Caco-2 (cell line): ENCODE data around the gene PATJ. TPM values are rescaled to one million over a fixed set of nuclear protein-coding genes. Genes with fewer than 3 reads are reported as not detected.
A peak's percentile ranks its signal among the peaks of the same experiment; 100 is the strongest.

ENCODE experiments used
- BruUV-seq: library from RNA; stranded (reverse); fragments of 400-500 nt; replicated peaks from 2 replicates; lab custom pipeline; 2021; lab: Mats Ljungman, UMichigan
- CTCF ChIA-PET: fragments of 300-600 bp; sonication (Branson Sonifier 250); formaldehyde crosslinking; loops from one replicate; lab custom pipeline; 2022; ENCODE audit warnings: antibody characterized with exemption; lab: Charles Lee
- POLR2A ChIA-PET: fragments of 300-600 bp; sonication (Branson Sonifier 250); formaldehyde crosslinking; loops from one replicate; lab custom pipeline; 2022; ENCODE audit warnings: antibody characterized with exemption; lab: Charles Lee
- DNase-seq, 2 experiments: peaks; one replicate each; pipeline versions ENCODE4 v3.0.0 to v3.0.0-alpha.2; 2020 to 2022
- H3K27me3 ChIP-seq: replicated peaks from 2 replicates; pipeline ENCODE4 v1.6.0; 2011; ENCODE audit warnings: low read length; ENCODE audit not compliant: control insufficient read depth, insufficient read depth
- H3K36me3 ChIP-seq: 2 replicates; pipeline ENCODE4 v1.5.1; 2011; ENCODE audit warnings: low read length; ENCODE audit not compliant: control insufficient read depth, insufficient read depth
- H3K4me1 ChIP-seq: fragments of 250-450 bp; sonication (Bioruptor Pico); 2 replicates; pipeline ENCODE4 v1.5.1; 2020; ENCODE audit warnings: mild to moderate bottlenecking
- H3K4me3 ChIP-seq: 2 replicates; pipeline ENCODE4 v1.5.1; 2011; ENCODE audit warnings: low read depth, mild to moderate bottlenecking, control low read depth, low read length
- H3K9me3 ChIP-seq: fragments of 250-450 bp; sonication (Bioruptor Pico); 2 replicates; pipeline ENCODE4 v1.5.1; 2020; ENCODE audit warnings: mild to moderate bottlenecking, moderate library complexity
- H3K27ac Mint-ChIP-seq: one replicate; pipeline ENCODE4 v1.8.0; 2022; ENCODE audit warnings: mixed read lengths; ENCODE audit not compliant: unreplicated experiment
- H3K27me3 Mint-ChIP-seq: one replicate; pipeline ENCODE4 v1.8.0; 2022; ENCODE audit warnings: mixed read lengths; ENCODE audit not compliant: insufficient read depth, unreplicated experiment
- H3K36me3 Mint-ChIP-seq: one replicate; pipeline ENCODE4 v1.8.0; 2022; ENCODE audit warnings: mild to moderate bottlenecking, mixed read lengths; ENCODE audit not compliant: insufficient read depth, unreplicated experiment
- H3K4me1 Mint-ChIP-seq: one replicate; pipeline ENCODE4 v1.8.0; 2022; ENCODE audit warnings: low read depth, mixed read lengths; ENCODE audit not compliant: unreplicated experiment
- H3K4me3 Mint-ChIP-seq: one replicate; pipeline ENCODE4 v1.8.0; 2022; ENCODE audit warnings: mild to moderate bottlenecking, moderate library complexity, mixed read lengths; ENCODE audit not compliant: unreplicated experiment
- H3K9me3 Mint-ChIP-seq: one replicate; pipeline ENCODE4 v1.8.0; 2022; ENCODE audit warnings: mixed read lengths; ENCODE audit not compliant: unreplicated experiment
- CTCF ChIP-seq, 2 experiments: fragments of 200-600 bp in 1 of 2; IDR thresholded peaks; 1 replicate in 1 of 2; 2 replicates in 1 of 2; pipeline versions ENCODE4 v1.5.1 to v1.8.0; 2011 to 2022; ENCODE audit warnings: antibody characterized with exemption in 1 of 2, control low read depth in 1 of 2, inconsistent platforms in 1 of 2, low read depth in 1 of 2, low read length in 1 of 2, mild to moderate bottlenecking in 1 of 2, moderate library complexity in 1 of 2; ENCODE audit not compliant: insufficient read depth in 1 of 2, severe bottlenecking in 1 of 2, unreplicated experiment in 1 of 2
- intact Hi-C: fragments of 100-400 bp; cut with micrococcal nuclease; formaldehyde crosslinking; loops from one replicate; pipeline ENCODE4 v1.10.0; 2022; ENCODE audit not compliant: unreplicated experiment
- total RNA-seq: library from RNA; stranded (reverse); gene quantifications from 2 replicates; pipeline ENCODE4 v1.2.3, GENCODE V29; 2022

PATJ gene
- total RNA-seq, 1 experiment from 2014 or later = 31.6 TPM

- BruUV-seq = no TSS peak
- peak overlapping the region; percentile 46 for H3K4me3 ChIP-seq
These were observed 1.1 kb downstream of the PATJ start for GRCh38 chr1:61743431-61743705.

GRCh38 chr1:61743716-61744580 lies 1.7 kb downstream of the PATJ start:
- peak overlapping the region; percentile 46 for H3K4me3 ChIP-seq
- no peaks in the 10 kb centered on the region for H3K9me3 ChIP-seq
- H3K36me3 Mint-ChIP-seq = peaks cover 21% of the 10 kb centered on the region
- H3K4me1 ChIP-seq = peaks cover 22% of the 10 kb centered on the region
- POLR2A ChIA-PET = interaction anchor here (0.6 kb wide), 2 partner anchors 10 to 93 kb away, joined by 8 to 9 read pairs; no protein-coding TSS in a partner anchor
- TSS peak; percentile 44 for BruUV-seq
- no peaks in the 10 kb centered on the region for H3K27me3 Mint-ChIP-seq
- intact Hi-C loops = loop anchor here (5.0 kb wide), 1 partner anchor 42 kb away; no protein-coding TSS in a partner anchor
- H3K4me1 Mint-ChIP-seq = peaks cover 11% of the 10 kb centered on the region
- peak overlapping the region; percentile 86 for H3K4me3 Mint-ChIP-seq
- H3K27me3 ChIP-seq = no peaks in the 10 kb centered on the region
- peak overlapping the region; percentile 87 for H3K27ac Mint-ChIP-seq
- no peaks in the 10 kb centered on the region for H3K36me3 ChIP-seq
- DNase-seq = peak; percentile 55 to 80
- CTCF ChIA-PET = interaction anchor here (0.6 to 0.7 kb wide), 2 partner anchors 416 to 432 kb away, joined by 7 to 12 read pairs; no protein-coding TSS in a partner anchor
- no peak for TF ChIP-seq CTCF (IDR thresholded peaks at IDR 0.05; ENCODE audit: insufficient read depth in 1 of 2, low read depth in 1 of 2, low read length in 1 of 2, severe bottlenecking in 1 of 2, unreplicated experiment in 1 of 2)
- no peaks in the 10 kb centered on the region for H3K9me3 Mint-ChIP-seq

More at GRCh38 chr1:61743431-61743705, 1.1 kb downstream of the PATJ start:
- H3K4me1 Mint-ChIP-seq = peaks cover 11% of the 10 kb centered on the region
- DNase-seq = no peak
- H3K9me3 ChIP-seq = no peaks in the 10 kb centered on the region
- TF ChIP-seq CTCF (IDR thresholded peaks at IDR 0.05; ENCODE audit: insufficient read depth in 1 of 2, low read depth in 1 of 2, low read length in 1 of 2, severe bottlenecking in 1 of 2, unreplicated experiment in 1 of 2) = no peak
- ChIA-PET POLR2A (no interaction called here), CTCF (no interaction called here)
- peak overlapping the region; percentile 87 for H3K27ac Mint-ChIP-seq
- no peaks in the 10 kb centered on the region for H3K36me3 ChIP-seq
- no peaks in the 10 kb centered on the region for H3K27me3 ChIP-seq
- H3K36me3 Mint-ChIP-seq = peaks cover 21% of the 10 kb centered on the region
- intact Hi-C loops = loop anchor here (5.0 kb wide), 1 partner anchor 41 kb away; no protein-coding TSS in a partner anchor
- H3K9me3 Mint-ChIP-seq = no peaks in the 10 kb centered on the region
- peaks cover 22% of the 10 kb centered on the region for H3K4me1 ChIP-seq
- H3K27me3 Mint-ChIP-seq = no peaks in the 10 kb centered on the region
- H3K4me3 Mint-ChIP-seq = peak overlapping the region; percentile 86

- no peak for TF ChIP-seq CTCF (IDR thresholded peaks at IDR 0.05; ENCODE audit: insufficient read depth in 1 of 2, low read depth in 1 of 2, low read length in 1 of 2, severe bottlenecking in 1 of 2, unreplicated experiment in 1 of 2)
- Histone ChIP-seq H3K4me1 (peaks cover 18% of the 10 kb centered on the region), H3K4me3 (no peak overlapping the region), H3K9me3 (no peaks in the 10 kb centered on the region), H3K36me3 (no peaks in the 10 kb centered on the region), H3K27me3 (no peaks in the 10 kb centered on the region)
- intact Hi-C loops = no loop called here
- ChIA-PET CTCF (no interaction called here), POLR2A (no interaction called here)
- H3K27ac Mint-ChIP-seq = no peak overlapping the region
- DNase-seq = no peak
- H3K4me1 Mint-ChIP-seq = peaks cover 11% of the 10 kb centered on the region
- no peaks in the 10 kb centered on the region for H3K9me3 Mint-ChIP-seq
- BruUV-seq = no TSS peak
- H3K27me3 Mint-ChIP-seq = no peaks in the 10 kb centered on the region
- no peak overlapping the region for H3K4me3 Mint-ChIP-seq
- H3K36me3 Mint-ChIP-seq = peaks cover 18% of the 10 kb centered on the region
These were observed 4.5 kb downstream of the PATJ start for GRCh38 chr1:61746813-61747212.
